DOHH2 (cell line): ENCODE data around the gene MCM6.

Experiments
- EZH2phosphoT487 ChIP-seq: fragments of 200-600 bp; sonication (generic); IDR thresholded peaks from 2 replicates; pipeline ENCODE4 v1.6.1; 2017; ENCODE audit warnings: borderline replicate concordance, mild to moderate bottlenecking, antibody characterized with exemption, low read length, moderate library complexity, mixed read lengths
- TF ChIP-seq, protein P1 (sequence below): fragments of 200-600 bp; sonication (generic); IDR thresholded peaks from one replicate; pipeline ENCODE4 v1.5.1; 2014; ENCODE audit warnings: antibody characterized with exemption, mild to moderate bottlenecking, low read depth, low read length; ENCODE audit not compliant: poor library complexity, severe bottlenecking

- no peak for TF ChIP-seq EZH2phosphoT487
- TF ChIP-seq, protein P1, sequence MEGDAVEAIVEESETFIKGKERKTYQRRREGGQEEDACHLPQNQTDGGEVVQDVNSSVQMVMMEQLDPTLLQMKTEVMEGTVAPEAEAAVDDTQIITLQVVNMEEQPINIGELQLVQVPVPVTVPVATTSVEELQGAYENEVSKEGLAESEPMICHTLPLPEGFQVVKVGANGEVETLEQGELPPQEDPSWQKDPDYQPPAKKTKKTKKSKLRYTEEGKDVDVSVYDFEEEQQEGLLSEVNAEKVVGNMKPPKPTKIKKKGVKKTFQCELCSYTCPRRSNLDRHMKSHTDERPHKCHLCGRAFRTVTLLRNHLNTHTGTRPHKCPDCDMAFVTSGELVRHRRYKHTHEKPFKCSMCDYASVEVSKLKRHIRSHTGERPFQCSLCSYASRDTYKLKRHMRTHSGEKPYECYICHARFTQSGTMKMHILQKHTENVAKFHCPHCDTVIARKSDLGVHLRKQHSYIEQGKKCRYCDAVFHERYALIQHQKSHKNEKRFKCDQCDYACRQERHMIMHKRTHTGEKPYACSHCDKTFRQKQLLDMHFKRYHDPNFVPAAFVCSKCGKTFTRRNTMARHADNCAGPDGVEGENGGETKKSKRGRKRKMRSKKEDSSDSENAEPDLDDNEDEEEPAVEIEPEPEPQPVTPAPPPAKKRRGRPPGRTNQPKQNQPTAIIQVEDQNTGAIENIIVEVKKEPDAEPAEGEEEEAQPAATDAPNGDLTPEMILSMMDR: no peak
These were observed 44.9 kb downstream of the MCM6 start for GRCh38 chr2:135831180-135831812.
